ENCODE data around the gene E2F1.

E2F1 gene

GRCh38 chr20:33658929-33659328 is 27.3 kb downstream of the E2F1 start:
- FAIRE-seq (no peak), DNase-seq (ENCODE audit: insufficient read length, low spot score) (no peak)
- TF ChIP-seq CTCF (IDR thresholded peaks at IDR 0.05; ENCODE audit: insufficient read depth, missing control alignments) = no peak

- DNase-seq (ENCODE audit: insufficient read length, low spot score) (no peak), FAIRE-seq (no peak)
- no peak for TF ChIP-seq CTCF (IDR thresholded peaks at IDR 0.05; ENCODE audit: insufficient read depth, missing control alignments)
Measured at GRCh38 chr20:33658510-33658909, 27.7 kb downstream of the E2F1 start.

- no peak for DNase-seq (ENCODE audit: insufficient read length, low spot score)
- FAIRE-seq = no peak
- no peak for TF ChIP-seq CTCF (IDR thresholded peaks at IDR 0.05; ENCODE audit: insufficient read depth, missing control alignments)
Measured at GRCh38 chr20:33657704-33658095, 28.5 kb downstream of the E2F1 start.

GRCh38 chr20:33656783-33657703 is 29.1 kb downstream of the E2F1 start:
- peak; percentile 10 for DNase-seq (ENCODE audit: insufficient read length, low spot score)
- FAIRE-seq = no peak
- TF ChIP-seq CTCF (IDR thresholded peaks at IDR 0.05; ENCODE audit: insufficient read depth, missing control alignments) = no peak

GRCh38 chr20:33656010-33656782 is 30.0 kb downstream of the E2F1 start:
- TF ChIP-seq CTCF (IDR thresholded peaks at IDR 0.05; ENCODE audit: insufficient read depth, missing control alignments) = no peak
- FAIRE-seq (no peak), DNase-seq (ENCODE audit: insufficient read length, low spot score) (peak; percentile 11)

GRCh38 chr20:33655164-33655563 is 31.0 kb downstream of the E2F1 start:
- TF ChIP-seq CTCF (IDR thresholded peaks at IDR 0.05; ENCODE audit: insufficient read depth, missing control alignments) = no peak
- FAIRE-seq (no peak), DNase-seq (ENCODE audit: insufficient read length, low spot score) (peak; percentile 2)

Measured in D721Med (cell line).